CD4-positive, alpha-beta T cell treated with Interleukin-17A for 4 hours (primary cell): ENCODE results near the gene SRMS.
"Not testable (repeated sequence)": the region's sequence is repeated elsewhere in the genome, so short reads cannot be mapped to it uniquely, and the experiment has no call there.

ENCODE experiments used
- DNase-seq: peaks from one replicate; pipeline ENCODE4 v3.0.0-alpha.2; 2020; ENCODE audit warnings: mixed read lengths

SRMS gene

GRCh38 chr20:63578224-63579016 is 30.9 kb upstream of the SRMS start:
- peak; percentile 28 for DNase-seq

GRCh38 chr20:63577317-63577894 is 29.9 kb upstream of the SRMS start:
- DNase-seq: no peak

GRCh38 chr20:63576311-63576710 is 28.8 kb upstream of the SRMS start:
- DNase-seq: no peak

GRCh38 chr20:63574829-63575743 is 27.5 kb upstream of the SRMS start:
- no peak for DNase-seq

- peak; percentile 89 for DNase-seq
Observed at GRCh38 chr20:63574156-63574828, 26.7 kb upstream of the SRMS start, which contains the start of gene HELZ2. HELZ2 (minus strand) TSS chr20:63574239; CDS start chr20:63572385, 1,854 bp downstream.

GRCh38 chr20:63573647-63574131 is 26.1 kb upstream of the SRMS start:
- no peak for DNase-seq

GRCh38 chr20:63572788-63573646 is 25.5 kb upstream of the SRMS start:
- no peak for DNase-seq

GRCh38 chr20:63572071-63572787 is 24.7 kb upstream of the SRMS start:
- DNase-seq: no peak

- DNase-seq: not testable (repeated sequence)
Observed at GRCh38 chr20:63571087-63571478, 23.5 kb upstream of the SRMS start.

GRCh38 chr20:63570281-63571086 is 22.9 kb upstream of the SRMS start:
- DNase-seq: no peak

- no peak for DNase-seq
Observed at GRCh38 chr20:63568986-63569949, 21.7 kb upstream of the SRMS start.

GRCh38 chr20:63568170-63568981 is 20.8 kb upstream of the SRMS start:
- DNase-seq: peak; percentile 38

GRCh38 chr20:63567386-63568169 is 20.0 kb upstream of the SRMS start:
- peak; percentile 66 for DNase-seq

- DNase-seq: no peak
Observed at GRCh38 chr20:63567136-63567385, 19.5 kb upstream of the SRMS start.

- no peak for DNase-seq
Observed at GRCh38 chr20:63566395-63567135, 19.0 kb upstream of the SRMS start.

GRCh38 chr20:63565699-63566335 is 18.3 kb upstream of the SRMS start:
- no peak for DNase-seq
